HG03280 (cell line): ENCODE results near the gene KXD1.
A peak's percentile ranks its signal among the peaks of the same experiment; 100 is the strongest.
"Not testable (repeated sequence)": the region's sequence is repeated elsewhere in the genome, so short reads cannot be mapped to it uniquely, and the experiment has no call there.

Source experiments
- ATAC-seq: cut with Tn5 transposase; IDR thresholded peaks from one replicate; pipeline ENCODE4 v1.9.1; 2021; ENCODE audit warnings: mild to moderate bottlenecking, moderate library complexity; ENCODE audit not compliant: unreplicated experiment

Gene KXD1, protein sequence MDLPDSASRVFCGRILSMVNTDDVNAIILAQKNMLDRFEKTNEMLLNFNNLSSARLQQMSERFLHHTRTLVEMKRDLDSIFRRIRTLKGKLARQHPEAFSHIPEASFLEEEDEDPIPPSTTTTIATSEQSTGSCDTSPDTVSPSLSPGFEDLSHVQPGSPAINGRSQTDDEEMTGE

DNA sequence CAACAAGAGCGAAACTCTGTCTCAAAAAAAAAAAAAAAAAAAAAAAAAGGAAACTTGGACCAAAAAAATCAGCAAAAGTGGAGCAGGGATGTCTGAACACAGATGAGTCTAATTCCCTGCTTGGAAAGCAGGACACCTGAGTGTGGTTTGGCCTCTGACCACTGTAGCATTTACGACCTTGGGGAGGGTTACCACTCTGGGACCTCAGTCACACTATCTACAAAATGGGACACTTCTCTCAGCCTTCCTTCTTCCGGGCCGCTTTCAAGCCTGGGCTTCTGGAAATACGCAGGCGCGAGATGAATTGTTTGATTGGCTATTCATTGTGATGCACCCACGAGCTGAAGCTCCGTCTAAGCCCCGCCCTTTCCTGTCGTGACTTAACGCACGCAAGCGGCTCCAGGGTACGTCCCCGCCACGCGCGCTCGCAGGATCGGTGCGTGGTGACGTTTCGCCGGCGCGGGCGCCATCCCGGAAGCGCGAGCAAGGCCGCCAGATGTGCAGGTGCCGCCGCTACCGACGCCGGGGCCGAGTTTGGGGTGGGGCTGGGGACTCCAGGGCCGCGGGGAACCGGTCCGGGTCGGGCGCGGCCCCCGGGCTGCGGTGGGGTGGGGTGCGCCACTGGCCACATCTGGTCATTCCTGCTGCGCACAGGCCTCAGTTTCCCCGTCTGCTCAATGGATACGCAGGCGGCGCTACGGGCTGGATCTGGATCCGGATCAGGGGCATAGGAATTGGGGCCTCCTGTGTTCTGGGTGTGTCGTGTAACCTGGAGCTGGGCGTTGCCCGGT lies at the start of gene KXD1:
KXD1 (plus strand) TSS at position 460 of the 791 bp plus-strand sequence. CDS start 4,187 bp downstream, outside the sequence.
- peak; percentile 96 for ATAC-seq

DNA sequence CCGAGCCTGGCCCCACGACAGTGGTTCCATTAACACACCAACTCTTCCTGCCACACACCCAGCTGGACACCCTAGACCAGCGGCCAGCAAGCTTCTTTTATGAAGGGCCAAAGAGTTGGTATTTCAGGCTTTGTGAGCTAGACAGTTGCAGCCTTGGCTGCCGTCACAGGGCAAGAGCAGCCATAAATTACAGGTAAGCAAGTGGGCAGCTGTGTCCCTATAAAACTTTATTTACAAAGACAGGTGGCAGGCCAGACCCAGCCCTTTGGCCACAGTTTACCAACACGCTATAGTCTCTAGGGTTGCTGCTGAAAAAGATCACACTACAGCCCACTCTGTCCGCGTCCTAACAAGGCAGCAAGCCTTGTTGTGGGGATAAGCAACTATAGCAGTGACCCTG lies 49.1 kb upstream of the KXD1 start:
- ATAC-seq, result no peak

DNA sequence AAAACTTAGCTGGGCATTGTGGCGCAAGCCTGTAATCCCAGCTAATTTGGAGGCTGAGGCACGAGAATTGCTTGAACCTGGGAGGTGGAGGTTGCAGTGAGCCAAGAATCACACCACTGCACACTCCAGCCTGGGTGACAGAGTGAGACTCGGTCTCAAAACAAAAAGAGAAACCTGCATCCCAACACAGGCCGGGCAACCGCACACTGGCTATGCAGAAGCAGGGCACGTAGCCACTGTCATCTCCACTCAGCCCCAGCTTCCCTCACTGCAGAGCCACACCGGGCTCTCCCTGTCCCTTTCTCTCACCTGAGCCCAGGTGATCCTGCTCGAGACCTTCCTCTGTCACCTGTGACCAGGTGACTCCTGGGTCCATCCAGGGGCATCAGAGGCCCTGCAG lies 47.5 kb upstream of the KXD1 start:
- ATAC-seq, result no peak

- no peak for ATAC-seq
Observed at GRCh38 chr19:18513868-18514267, 43.8 kb upstream of the KXD1 start.

DNA sequence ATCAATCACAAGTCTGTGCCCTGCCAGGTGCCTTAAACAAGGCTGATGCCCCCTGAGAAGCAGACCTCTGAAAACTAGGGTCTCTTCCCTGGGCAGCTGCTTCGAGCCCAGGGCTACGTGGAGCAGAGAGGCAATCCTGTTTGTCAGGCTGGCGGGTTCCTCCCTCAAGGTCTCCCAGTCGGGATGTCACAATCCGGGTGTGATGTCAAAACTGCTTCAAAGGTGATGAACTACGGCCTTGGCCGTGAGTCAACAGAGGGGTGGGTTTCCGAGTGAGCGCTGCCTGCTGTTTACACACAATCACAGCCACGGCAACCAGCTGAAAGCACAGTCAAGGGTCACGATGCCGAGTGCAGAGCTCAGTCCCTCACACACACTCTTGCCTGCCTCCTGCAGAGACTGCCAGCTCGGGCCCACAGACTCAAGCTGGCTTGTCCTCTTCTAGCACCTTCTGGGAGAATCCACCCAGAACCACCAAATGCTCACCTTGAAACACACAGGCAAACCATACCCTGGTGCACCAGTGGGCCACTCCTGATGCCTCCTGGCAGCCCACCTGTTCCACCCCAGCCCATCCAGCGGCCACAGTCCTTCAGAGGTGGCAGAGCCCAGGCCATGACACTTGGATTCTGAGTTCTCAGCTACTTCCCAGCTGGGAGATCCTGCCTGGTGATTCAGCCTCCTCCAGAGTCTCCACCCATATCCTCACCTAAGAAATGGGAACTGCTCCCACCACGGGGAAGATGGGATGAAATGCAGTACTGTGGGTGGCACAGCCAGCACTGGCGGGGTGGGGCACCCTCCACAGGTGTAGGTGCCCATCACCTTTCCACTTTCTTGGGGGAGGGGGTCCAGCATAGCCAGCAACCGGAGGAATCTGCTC lies 42.6 kb upstream of the KXD1 start:
- ATAC-seq, result no peak

GRCh38 chr19:18515959-18516358 lies 41.7 kb upstream of the KXD1 start:
- ATAC-seq, result no peak

DNA sequence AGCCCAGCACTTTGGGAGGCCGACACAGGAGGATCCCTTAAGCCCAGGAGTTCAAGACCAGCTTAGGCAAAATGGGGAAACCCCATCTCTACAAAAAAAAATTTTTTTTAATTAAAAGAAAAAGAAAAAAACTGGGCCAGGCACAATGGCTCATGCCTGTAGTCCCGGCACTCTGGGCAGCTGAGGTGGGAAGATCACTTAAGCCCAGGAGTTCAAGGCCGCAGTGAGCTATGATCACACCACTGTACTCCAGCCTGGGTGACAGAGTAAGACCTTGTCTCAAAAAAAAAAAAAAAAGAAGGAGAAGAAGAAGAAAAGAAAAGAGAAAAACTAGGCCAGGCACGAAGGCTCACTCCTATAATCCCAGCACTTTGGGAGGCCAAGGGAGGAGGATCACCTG lies 40.1 kb upstream of the KXD1 start:
- ATAC-seq, result no peak

DNA sequence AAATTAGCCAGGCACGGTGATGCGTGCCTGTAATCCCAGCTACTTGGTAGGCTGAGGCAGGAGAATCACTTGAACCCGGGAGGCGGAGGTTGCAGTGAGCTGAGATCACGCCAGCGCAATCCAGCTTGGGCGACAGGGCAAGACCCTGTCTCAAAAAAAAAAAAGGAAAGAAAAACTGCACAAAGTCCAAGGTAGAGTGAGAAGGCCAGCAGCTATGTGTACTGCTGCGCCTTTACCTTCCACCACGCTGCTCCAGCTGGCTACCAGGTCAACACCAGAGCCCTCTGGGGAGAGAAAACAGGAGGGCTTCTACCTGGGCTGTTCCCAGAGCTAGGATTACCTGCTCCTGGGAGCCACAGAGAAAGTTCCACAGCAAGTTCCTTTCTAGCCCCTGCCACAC lies 39.0 kb upstream of the KXD1 start:
- ATAC-seq, result no peak

GRCh38 chr19:18519962-18520847 lies 37.5 kb upstream of the KXD1 start:
- ATAC-seq, result no peak

DNA sequence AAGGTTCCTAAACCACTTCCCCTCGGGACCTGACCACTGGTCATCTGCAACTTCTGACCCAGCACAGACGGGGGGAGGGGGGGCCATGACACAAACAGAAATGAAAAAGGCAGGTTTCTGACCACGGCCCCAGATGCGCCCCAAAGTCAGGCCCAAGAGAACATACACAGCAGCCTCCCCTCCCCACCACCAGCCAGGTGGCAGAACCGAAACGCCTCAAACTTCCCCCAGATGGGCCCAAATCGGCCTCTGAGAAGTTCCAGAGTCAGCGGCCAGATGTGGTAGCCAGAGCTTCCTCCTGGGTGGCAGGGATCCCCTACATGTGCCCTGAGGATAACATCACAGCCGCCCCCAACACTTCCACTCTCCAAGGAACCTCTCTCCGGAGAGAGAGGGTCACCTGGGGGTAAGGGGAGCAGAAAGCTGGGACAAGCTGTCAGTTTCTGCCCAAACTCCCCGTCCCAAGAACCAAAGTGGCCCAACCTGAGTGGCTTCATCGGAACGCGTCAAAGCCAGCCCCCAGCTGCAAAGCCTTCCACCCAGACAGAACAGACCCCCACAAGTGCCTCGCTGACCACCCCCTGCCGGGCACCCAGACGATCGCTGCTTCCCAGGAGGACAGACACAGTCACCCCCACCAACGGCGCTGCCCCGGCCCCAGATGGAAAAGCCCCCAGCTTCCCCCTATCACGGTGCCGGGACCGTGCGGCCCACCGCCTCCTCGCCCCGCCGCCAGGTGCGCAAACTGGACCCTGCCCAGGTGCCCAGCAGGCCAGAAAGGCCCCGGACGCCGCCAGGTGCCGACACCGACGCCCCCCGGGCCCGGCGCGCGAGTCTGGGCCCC lies 36.6 kb upstream of the KXD1 start:
- ATAC-seq, result no peak

DNA sequence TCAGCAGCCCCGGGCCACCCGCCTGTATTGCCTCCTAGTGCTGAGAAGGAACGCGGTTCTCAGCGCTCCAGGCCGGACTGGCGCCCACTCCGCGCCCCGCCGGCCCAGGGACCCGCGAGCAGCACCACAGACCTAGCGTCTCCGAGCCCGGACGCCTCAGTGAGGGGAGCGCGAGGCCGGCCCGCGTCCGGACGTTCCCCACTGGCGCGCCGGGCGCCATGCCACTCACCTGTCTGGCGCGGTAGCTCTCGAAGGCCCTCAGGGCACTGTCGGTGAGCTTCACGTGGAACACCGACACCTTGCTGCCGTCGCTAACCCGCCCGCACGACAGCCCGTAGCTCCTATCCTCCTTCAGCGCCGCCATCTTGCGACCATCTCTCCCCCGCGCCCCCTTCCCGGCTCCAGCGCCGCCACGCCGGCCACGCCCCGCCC lies 36.0 kb upstream of the KXD1 start, which contains the start of gene ELL:
ELL (minus strand) TSS at position 379 of the 432 bp plus-strand sequence; CDS start at position 364, 15 bp downstream.
- ATAC-seq, result peak; percentile 1

- peak; percentile 80 for ATAC-seq
Observed at GRCh38 chr19:18522124-18522861, 35.4 kb upstream of the KXD1 start.

- not testable (repeated sequence) for ATAC-seq
Observed at GRCh38 chr19:18522862-18523440, 34.7 kb upstream of the KXD1 start.

DNA sequence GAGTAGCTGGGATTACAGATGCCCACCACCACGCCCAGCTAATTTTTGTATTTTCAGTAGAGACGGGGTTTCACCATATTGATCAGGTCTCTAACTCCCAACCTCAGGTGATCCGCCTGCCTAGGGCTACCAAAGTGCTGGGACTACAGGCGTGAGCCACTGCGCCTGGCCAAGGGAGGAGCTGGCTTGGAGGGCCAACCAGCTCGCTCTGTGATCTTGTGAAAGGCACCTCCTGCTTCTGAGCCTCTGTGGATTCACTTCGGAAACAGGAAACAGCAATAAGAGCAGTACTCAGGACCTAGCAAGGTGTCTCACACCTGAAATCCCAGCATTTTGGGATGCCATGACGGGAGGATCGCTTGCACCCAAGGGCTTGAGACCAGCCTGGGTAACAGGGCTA lies 33.8 kb upstream of the KXD1 start:
- no peak for ATAC-seq

GRCh38 chr19:18526316-18526715 lies 31.4 kb upstream of the KXD1 start:
- ATAC-seq, result no peak

- no peak for ATAC-seq
Observed at GRCh38 chr19:18529782-18530181, 27.9 kb upstream of the KXD1 start.

DNA sequence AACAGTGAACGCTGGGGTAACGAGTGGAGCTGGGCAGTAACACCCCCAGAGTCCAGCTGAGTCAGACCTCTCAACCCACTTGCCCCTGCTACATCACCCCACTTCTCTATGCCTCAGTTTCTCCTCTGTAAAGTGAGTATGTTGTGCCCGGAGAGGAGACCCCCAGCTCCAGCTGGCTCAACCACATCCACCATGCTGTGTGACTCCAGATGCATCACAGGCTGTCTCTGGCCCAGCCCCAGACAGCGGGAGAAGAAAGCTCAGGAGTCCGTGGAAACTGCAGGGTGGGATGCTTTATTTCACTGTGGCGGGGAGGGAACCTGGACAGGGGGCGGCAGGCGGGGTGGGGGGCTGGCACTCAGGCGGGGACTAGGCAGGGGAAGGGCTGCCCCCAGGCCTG lies 26.2 kb upstream of the KXD1 start:
- ATAC-seq, result no peak

DNA sequence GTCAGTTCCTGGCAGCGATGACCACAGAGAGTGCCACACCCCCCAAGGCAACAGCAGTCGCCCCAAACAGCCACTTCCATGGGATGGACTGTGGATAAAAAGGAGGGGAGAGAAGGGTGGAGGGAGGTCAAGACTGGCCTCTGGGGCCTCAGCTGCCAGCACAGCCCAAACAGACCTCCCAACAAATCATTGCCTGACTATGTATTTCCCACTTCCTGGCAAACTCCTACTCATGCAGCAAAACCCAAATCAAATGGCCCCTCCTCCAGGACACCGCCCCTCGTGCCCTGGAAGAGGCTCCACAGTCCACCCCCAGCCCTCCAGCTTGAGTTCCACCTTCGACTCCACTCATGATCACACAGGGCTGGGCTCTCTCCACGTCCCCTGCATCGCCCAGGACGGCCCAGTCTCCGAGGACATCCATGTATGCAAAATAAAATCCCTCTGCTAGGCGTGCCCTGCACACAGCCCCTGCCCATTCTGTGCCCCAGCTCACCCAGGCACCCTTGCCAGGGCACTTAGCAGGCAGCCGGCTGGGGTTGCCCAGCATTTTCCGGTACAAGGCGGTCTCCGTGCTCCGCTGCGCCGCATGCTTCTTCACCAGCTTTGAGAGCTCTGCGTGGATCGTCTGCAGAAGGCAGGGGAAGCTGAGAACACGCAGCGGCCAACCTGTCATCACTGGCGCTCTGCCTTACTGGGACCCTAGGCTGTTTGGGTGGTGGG lies 25.3 kb upstream of the KXD1 start:
- no peak for ATAC-seq
